A673 (cell line): ENCODE measurements around the gene MICAL3. TPM values are rescaled to one million over a fixed set of nuclear protein-coding genes. Genes with fewer than 3 reads are reported as not detected.

ENCODE experiments used
- BruUV-seq: library from RNA; stranded (reverse); fragments of 400-500 nt; replicated peaks from 2 replicates; lab custom pipeline; 2021; lab: Mats Ljungman, UMichigan
- CTCF ChIA-PET: fragments of 300-600 bp; sonication (Branson Sonifier 250); formaldehyde crosslinking; loops from one replicate; lab custom pipeline; 2022; ENCODE audit warnings: antibody characterized with exemption; lab: Charles Lee
- POLR2A ChIA-PET: fragments of 300-600 bp; sonication (Branson Sonifier 250); formaldehyde crosslinking; loops from one replicate; lab custom pipeline; 2022; ENCODE audit warnings: antibody characterized with exemption; ENCODE audit not compliant: low non-redundant PET; lab: Charles Lee
- DNase-seq: peaks from one replicate; pipeline ENCODE4 v3.0.0-alpha.2; 2015; ENCODE audit warnings: low spot score
- H3K27ac ChIP-seq: fragments of 200-600 bp; sonication (generic); 2 replicates; pipeline ENCODE4 v1.5.1; 2016; ENCODE audit warnings: mixed run types, low read depth, mild to moderate bottlenecking, mixed read lengths, antibody characterized with exemption, low read length; ENCODE audit not compliant: poor library complexity, severe bottlenecking
- H3K27me3 ChIP-seq: fragments of 200-600 bp; sonication (generic); replicated peaks from 2 replicates; pipeline ENCODE4 v1.6.1; 2017; ENCODE audit warnings: mixed run types, low read depth, mild to moderate bottlenecking, mixed read lengths, antibody characterized with exemption, low read length; ENCODE audit not compliant: insufficient read depth, poor library complexity
- H3K36me3 ChIP-seq: fragments of 200-600 bp; sonication (generic); 2 replicates; pipeline ENCODE4 v1.6.1; 2016; ENCODE audit warnings: mixed run types, mild to moderate bottlenecking, mixed read lengths, antibody characterized with exemption, low read length; ENCODE audit not compliant: insufficient read depth, poor library complexity, severe bottlenecking
- H3K4me1 ChIP-seq: fragments of 200-600 bp; sonication (generic); 2 replicates; pipeline ENCODE4 v1.6.1; 2017; ENCODE audit warnings: mixed run types, mild to moderate bottlenecking, mixed read lengths, antibody characterized with exemption, low read length; ENCODE audit not compliant: insufficient read depth, poor library complexity, severe bottlenecking
- H3K4me3 ChIP-seq: fragments of 200-600 bp; sonication (generic); 2 replicates; pipeline ENCODE4 v1.5.1; 2016; ENCODE audit warnings: low read depth, mixed run types, mild to moderate bottlenecking, mixed read lengths, low read length; ENCODE audit not compliant: poor library complexity, severe bottlenecking
- H3K9me3 ChIP-seq: fragments of 200-600 bp; sonication (generic); 2 replicates; pipeline ENCODE4 v1.6.1; 2016; ENCODE audit warnings: mixed run types, low read depth, mild to moderate bottlenecking, mixed read lengths, antibody characterized with exemption, low read length; ENCODE audit not compliant: poor library complexity, severe bottlenecking
- EZH2 ChIP-seq: fragments of 200-600 bp; sonication (generic); IDR thresholded peaks from 2 replicates; pipeline ENCODE4 v1.6.1; 2017; ENCODE audit warnings: borderline replicate concordance, low read depth, mild to moderate bottlenecking, mixed read lengths, antibody characterized with exemption, low read length; ENCODE audit not compliant: poor library complexity, severe bottlenecking
- intact Hi-C: fragments of 100-400 bp; cut with micrococcal nuclease; formaldehyde crosslinking; loops from one replicate; pipeline ENCODE4 v1.10.0; 2022; ENCODE audit not compliant: unreplicated experiment
- total RNA-seq: library from RNA; stranded (reverse); gene quantifications from 2 replicates; pipeline ENCODE4 v1.2.3, GENCODE V29; 2021
- TF ChIP-seq, protein P1 (sequence below): fragments of 300-800, 200-600 bp; sonication (generic); conservative IDR thresholded peaks from 2 replicates; pipeline ENCODE4 v1.5.1; 2017; ENCODE audit warnings: low read depth, mild to moderate bottlenecking, antibody characterized with exemption, low read length, moderate library complexity, mixed read lengths

Gene MICAL3
- total RNA-seq, 1 experiment from 2014 or later = 63.6 TPM

DNA sequence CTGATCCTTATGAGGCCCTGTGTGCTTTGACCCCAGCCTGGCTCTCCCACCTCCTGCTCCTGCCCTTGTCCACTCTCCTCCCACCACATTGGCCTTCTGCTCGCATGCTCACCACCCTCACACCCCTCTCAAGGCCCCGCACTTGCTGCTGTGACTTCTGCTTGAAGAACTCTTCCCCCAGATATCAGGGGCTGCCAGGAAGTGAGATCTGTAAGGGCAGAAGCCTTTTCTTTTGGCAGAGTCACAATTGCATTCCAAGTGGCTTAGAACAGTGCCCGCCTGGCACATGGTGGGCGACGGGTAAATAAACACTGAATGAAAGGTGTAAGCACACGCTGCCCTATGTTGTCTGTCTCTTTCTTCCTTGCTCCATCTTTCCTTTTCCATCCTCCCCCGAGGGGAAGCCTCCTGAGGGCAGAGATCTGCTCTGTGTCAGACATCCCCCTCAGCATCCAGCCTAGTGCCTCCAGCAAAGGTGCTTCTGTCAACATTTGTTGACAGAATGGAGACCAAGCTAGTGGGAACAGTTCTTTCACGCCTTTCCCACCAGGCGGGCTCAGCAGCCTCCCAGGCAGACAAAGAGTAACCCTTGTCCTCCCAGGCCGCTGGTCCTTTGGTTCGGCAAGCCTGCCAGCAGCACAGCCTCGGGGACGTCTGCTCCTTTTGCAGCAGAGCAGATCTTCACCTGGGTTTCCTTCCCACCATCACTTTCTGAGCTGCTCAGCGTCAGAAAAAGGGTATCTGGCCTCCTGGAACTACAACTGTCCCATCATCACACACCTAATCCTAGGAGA is 43.4 kb upstream of the MICAL3 start:
- Histone ChIP-seq H3K4me3 (no peak overlapping the region), H3K27ac (no peak overlapping the region), H3K4me1 (peaks cover 9% of the 10 kb centered on the region), H3K27me3 (no peaks in the 10 kb centered on the region), H3K36me3 (no peaks in the 10 kb centered on the region), H3K9me3 (no peaks in the 10 kb centered on the region)
- intact Hi-C loops = no loop called here
- TF ChIP-seq, protein P1, sequence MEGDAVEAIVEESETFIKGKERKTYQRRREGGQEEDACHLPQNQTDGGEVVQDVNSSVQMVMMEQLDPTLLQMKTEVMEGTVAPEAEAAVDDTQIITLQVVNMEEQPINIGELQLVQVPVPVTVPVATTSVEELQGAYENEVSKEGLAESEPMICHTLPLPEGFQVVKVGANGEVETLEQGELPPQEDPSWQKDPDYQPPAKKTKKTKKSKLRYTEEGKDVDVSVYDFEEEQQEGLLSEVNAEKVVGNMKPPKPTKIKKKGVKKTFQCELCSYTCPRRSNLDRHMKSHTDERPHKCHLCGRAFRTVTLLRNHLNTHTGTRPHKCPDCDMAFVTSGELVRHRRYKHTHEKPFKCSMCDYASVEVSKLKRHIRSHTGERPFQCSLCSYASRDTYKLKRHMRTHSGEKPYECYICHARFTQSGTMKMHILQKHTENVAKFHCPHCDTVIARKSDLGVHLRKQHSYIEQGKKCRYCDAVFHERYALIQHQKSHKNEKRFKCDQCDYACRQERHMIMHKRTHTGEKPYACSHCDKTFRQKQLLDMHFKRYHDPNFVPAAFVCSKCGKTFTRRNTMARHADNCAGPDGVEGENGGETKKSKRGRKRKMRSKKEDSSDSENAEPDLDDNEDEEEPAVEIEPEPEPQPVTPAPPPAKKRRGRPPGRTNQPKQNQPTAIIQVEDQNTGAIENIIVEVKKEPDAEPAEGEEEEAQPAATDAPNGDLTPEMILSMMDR = no peak
- TF ChIP-seq EZH2 = no peak
- POLR2A ChIA-PET = no interaction called here
- CTCF ChIA-PET = no interaction called here
- DNase-seq = no peak
- BruUV-seq = no TSS peak

DNA sequence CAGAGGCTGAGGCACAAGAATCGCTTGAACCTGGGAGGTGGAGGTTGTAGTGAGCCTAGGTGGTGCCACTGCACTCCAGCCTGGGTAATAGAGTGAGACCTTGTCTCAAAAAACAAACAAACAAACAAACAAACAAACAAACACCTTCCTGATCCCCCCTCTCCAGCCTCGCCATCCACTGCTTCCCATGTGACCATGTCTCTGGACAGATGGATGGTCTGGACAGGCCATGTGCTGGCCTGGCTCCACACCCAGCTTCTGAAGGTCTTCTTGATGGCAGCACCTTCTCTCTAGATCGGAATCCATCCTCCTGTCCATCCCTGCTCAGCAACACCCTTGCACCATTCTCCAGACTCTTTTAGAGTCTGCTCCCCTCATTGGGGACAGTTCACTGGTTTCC is 42.8 kb upstream of the MICAL3 start:
- intact Hi-C loops = no loop called here
- no peak overlapping the region for H3K4me3 ChIP-seq
- no peaks in the 10 kb centered on the region for H3K9me3 ChIP-seq
- H3K27me3 ChIP-seq = no peaks in the 10 kb centered on the region
- TF ChIP-seq EZH2 = no peak
- TF ChIP-seq, protein P1 = no peak
- no peak overlapping the region for H3K27ac ChIP-seq
- H3K4me1 ChIP-seq = peaks cover 9% of the 10 kb centered on the region
- H3K36me3 ChIP-seq = no peaks in the 10 kb centered on the region
- no peak for DNase-seq
- ChIA-PET POLR2A (no interaction called here), CTCF (no interaction called here)
- BruUV-seq = no TSS peak

DNA sequence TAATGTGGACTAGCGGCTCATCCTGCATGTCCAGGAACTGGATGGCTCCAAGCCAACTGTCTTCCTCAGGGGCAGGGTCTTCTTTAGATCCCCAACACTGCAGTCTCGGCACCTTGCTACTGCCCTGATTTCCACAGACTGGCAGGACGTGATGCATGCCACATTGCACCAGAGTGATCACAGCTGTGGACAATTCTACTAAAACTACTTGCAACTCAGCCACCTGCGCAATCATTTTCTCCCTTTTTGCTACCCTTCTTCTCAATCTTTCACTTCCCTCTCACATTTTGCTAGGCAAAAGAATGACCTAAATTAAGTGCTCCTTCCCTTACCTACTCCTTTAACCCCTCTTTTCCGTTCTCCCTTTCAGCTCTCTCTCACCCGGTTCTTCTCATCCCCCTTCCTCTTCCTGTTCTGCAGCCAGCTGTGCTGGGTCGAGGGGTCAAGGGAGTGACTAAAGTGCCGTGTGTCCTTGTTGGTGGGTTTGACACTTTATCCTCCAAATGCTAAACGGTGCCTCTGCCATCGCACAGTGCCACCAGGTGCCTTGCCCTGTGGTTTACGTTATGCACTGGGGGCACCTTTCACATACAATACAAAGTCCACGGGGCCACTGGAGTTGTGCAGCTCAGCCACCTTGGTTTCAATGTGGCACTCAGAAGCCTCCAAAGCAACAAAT is 42.0 kb upstream of the MICAL3 start:
- DNase-seq = no peak
- no TSS peak for BruUV-seq
- H3K36me3 ChIP-seq = no peaks in the 10 kb centered on the region
- TF ChIP-seq, protein P1 = no peak
- TF ChIP-seq EZH2 = no peak
- POLR2A ChIA-PET = no interaction called here
- peaks cover 9% of the 10 kb centered on the region for H3K4me1 ChIP-seq
- H3K4me3 ChIP-seq = no peak overlapping the region
- CTCF ChIA-PET = interaction anchor here (0.9 kb wide), 1 partner anchor 10 kb away, joined by 3 read pairs; no protein-coding TSS in a partner anchor
- no peaks in the 10 kb centered on the region for H3K9me3 ChIP-seq
- intact Hi-C loops = no loop called here
- H3K27ac ChIP-seq = no peak overlapping the region
- no peaks in the 10 kb centered on the region for H3K27me3 ChIP-seq
